ENCODE results near the gene MYH10. TPM values are rescaled to one million over a fixed set of nuclear protein-coding genes. Genes with fewer than 3 reads are reported as not detected.
A peak's percentile ranks its signal among the peaks of the same experiment; 100 is the strongest.

MYH10 gene
- total RNA-seq, 1 donor from 2014 or later, result 83.3 TPM

GRCh38 chr17:8572764-8573163 lies 57.8 kb downstream of the MYH10 start:
- TF ChIP-seq CTCF (IDR thresholded peaks at IDR 0.05), result no peak
- Histone ChIP-seq H3K36me3 (peaks cover 17% of the 10 kb centered on the region), H3K27ac (no peak overlapping the region), H3K4me1 (no peaks in the 10 kb centered on the region), H3K4me3 (no peak overlapping the region), H3K9me3 (no peaks in the 10 kb centered on the region), H3K27me3 (ENCODE audit: low read depth) (no peaks in the 10 kb centered on the region)
- ATAC-seq, result no peak
- DNase-seq, result no peak
- intact Hi-C loops (cut with DNase I), result loop anchor here (5.0 kb wide), 1 partner anchor 175 kb away; no protein-coding TSS in a partner anchor

- DNase-seq (no peak), ATAC-seq (no peak)
- Histone ChIP-seq H3K27me3 (ENCODE audit: low read depth) (no peaks in the 10 kb centered on the region), H3K4me1 (no peaks in the 10 kb centered on the region), H3K9me3 (no peaks in the 10 kb centered on the region), H3K27ac (no peak overlapping the region), H3K36me3 (peaks cover 9% of the 10 kb centered on the region), H3K4me3 (no peak overlapping the region)
- no peak for TF ChIP-seq CTCF (IDR thresholded peaks at IDR 0.05)
- intact Hi-C loops (cut with DNase I), result no loop called here
Measured at GRCh38 chr17:8563981-8564602, 66.4 kb downstream of the MYH10 start.

- ATAC-seq (no peak), DNase-seq (no peak)
- no peak overlapping the region for H3K27ac ChIP-seq
- H3K4me1 ChIP-seq, result no peaks in the 10 kb centered on the region
- peaks cover 3% of the 10 kb centered on the region for H3K36me3 ChIP-seq
- intact Hi-C loops (cut with DNase I), result no loop called here
- no peaks in the 10 kb centered on the region for H3K9me3 ChIP-seq
- H3K27me3 ChIP-seq (ENCODE audit: low read depth), result no peaks in the 10 kb centered on the region
- no peak for TF ChIP-seq CTCF (IDR thresholded peaks at IDR 0.05)
- H3K4me3 ChIP-seq, result no peak overlapping the region
Measured at GRCh38 chr17:8563024-8563776, 67.3 kb downstream of the MYH10 start.

GRCh38 chr17:8558144-8558543 lies 72.4 kb downstream of the MYH10 start:
- H3K9me3 ChIP-seq, result no peaks in the 10 kb centered on the region

GRCh38 chr17:8557176-8557806 lies 73.2 kb downstream of the MYH10 start:
- intact Hi-C loops (cut with DNase I), result no loop called here
- Histone ChIP-seq H3K4me3 (no peak overlapping the region), H3K27ac (no peak overlapping the region), H3K36me3 (no peaks in the 10 kb centered on the region), H3K27me3 (ENCODE audit: low read depth) (no peaks in the 10 kb centered on the region), H3K4me1 (no peaks in the 10 kb centered on the region), H3K9me3 (no peaks in the 10 kb centered on the region)
- no peak for TF ChIP-seq CTCF (IDR thresholded peaks at IDR 0.05)
- DNase-seq (no peak), ATAC-seq (peak; percentile 51 to 91)

More at GRCh38 chr17:8558144-8558543, 72.4 kb downstream of the MYH10 start:
- Histone ChIP-seq H3K4me1 (no peaks in the 10 kb centered on the region), H3K4me3 (no peak overlapping the region), H3K27ac (no peak overlapping the region), H3K36me3 (no peaks in the 10 kb centered on the region), H3K27me3 (ENCODE audit: low read depth) (no peaks in the 10 kb centered on the region)
- no peak for ATAC-seq
- no peak for DNase-seq
- no peak for TF ChIP-seq CTCF (IDR thresholded peaks at IDR 0.05)
- intact Hi-C loops (cut with DNase I), result no loop called here

All from lower lobe of right lung (tissue), 2 donors.